Gastrocnemius medialis (tissue), 4 donors: Measurements from ENCODE around the gene LTV1.
"Not testable (repeated sequence)": the region's sequence is repeated elsewhere in the genome, so short reads cannot be mapped to it uniquely, and the experiment has no call there.

ENCODE experiments used
- POLR2A ChIP-seq, 2 donors: fragments of 450-650 bp; IDR thresholded peaks; one replicate each; pipeline ENCODE4 v1.6.1; 2017; ENCODE audit warnings: antibody characterized with exemption in 2 of 2, mild to moderate bottlenecking in 2 of 2, moderate library complexity in 2 of 2
- TF ChIP-seq, protein P1 (sequence below), 5 experiments: fragments of 450-650 bp in 3 of 5; fragments of 200-600 bp in 2 of 5; sonication (generic) in 2 of 5; IDR thresholded peaks in 4 of 5; conservative IDR thresholded peaks in 1 of 5; 1 replicate in 4 of 5; 2 replicates in 1 of 5; pipeline ENCODE4 v1.5.1; 2016 to 2019; ENCODE audit warnings: antibody characterized with exemption in 5 of 5, mild to moderate bottlenecking in 3 of 5, moderate library complexity in 3 of 5

DNA sequence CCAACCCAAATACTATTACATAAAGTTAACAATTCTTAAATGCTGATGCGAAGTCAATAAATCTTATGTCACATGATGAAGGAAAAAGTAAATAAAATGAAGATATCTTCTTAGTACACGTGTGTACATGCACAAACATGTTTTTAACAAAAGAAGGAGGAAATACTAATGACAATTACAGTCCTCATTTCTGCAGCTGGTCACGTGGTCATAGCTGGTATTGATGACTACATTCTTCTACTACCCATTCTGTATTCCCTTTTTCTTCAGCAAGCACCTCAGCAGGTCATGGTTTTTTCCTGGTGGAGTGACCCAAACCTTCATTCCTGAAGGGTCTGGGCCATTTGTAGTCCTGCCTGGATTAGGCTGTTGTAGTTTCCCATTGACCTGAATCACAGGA lies 25.7 kb downstream of the LTV1 start:
- TF ChIP-seq, protein P1, sequence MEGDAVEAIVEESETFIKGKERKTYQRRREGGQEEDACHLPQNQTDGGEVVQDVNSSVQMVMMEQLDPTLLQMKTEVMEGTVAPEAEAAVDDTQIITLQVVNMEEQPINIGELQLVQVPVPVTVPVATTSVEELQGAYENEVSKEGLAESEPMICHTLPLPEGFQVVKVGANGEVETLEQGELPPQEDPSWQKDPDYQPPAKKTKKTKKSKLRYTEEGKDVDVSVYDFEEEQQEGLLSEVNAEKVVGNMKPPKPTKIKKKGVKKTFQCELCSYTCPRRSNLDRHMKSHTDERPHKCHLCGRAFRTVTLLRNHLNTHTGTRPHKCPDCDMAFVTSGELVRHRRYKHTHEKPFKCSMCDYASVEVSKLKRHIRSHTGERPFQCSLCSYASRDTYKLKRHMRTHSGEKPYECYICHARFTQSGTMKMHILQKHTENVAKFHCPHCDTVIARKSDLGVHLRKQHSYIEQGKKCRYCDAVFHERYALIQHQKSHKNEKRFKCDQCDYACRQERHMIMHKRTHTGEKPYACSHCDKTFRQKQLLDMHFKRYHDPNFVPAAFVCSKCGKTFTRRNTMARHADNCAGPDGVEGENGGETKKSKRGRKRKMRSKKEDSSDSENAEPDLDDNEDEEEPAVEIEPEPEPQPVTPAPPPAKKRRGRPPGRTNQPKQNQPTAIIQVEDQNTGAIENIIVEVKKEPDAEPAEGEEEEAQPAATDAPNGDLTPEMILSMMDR (IDR thresholded peaks at IDR 0.05 in 4 of 5, conservative IDR thresholded peaks at IDR 0.05 in 1 of 5) = not testable (repeated sequence)
- not testable (repeated sequence) for TF ChIP-seq POLR2A (IDR thresholded peaks at IDR 0.05)
